SU-DHL-6 (cell line): ENCODE data around the gene UFM1.
"Not testable (repeated sequence)": the region's sequence is repeated elsewhere in the genome, so short reads cannot be mapped to it uniquely, and the experiment has no call there.

Source experiments
- CTCF ChIP-seq: fragments of 200-600 bp; sonication (generic); IDR thresholded peaks from one replicate; pipeline ENCODE4 v1.5.1; 2017; ENCODE audit warnings: antibody characterized with exemption, mild to moderate bottlenecking, low read length, moderate library complexity; ENCODE audit not compliant: insufficient read depth, poor library complexity, severe bottlenecking
- EZH2phosphoT487 ChIP-seq: fragments of 200-600 bp; sonication (generic), shearing (Covaris generic); conservative IDR thresholded peaks from 2 replicates; pipeline ENCODE4 v1.6.1; 2018; ENCODE audit warnings: mild to moderate bottlenecking, antibody characterized with exemption, low read length, moderate library complexity, mixed read lengths

GRCh38 chr13:38363746-38364145 lies 14.1 kb downstream of the UFM1 start:
- TF ChIP-seq CTCF, EZH2phosphoT487: not testable (repeated sequence)
